Esophagus muscularis mucosa (tissue), 4 donors: Measurements from ENCODE around the gene PSG6.
"Not testable (repeated sequence)": the region's sequence is repeated elsewhere in the genome, so short reads cannot be mapped to it uniquely, and the experiment has no call there.

Experiments used
- EP300 ChIP-seq: sonication (generic); formaldehyde crosslinking; IDR thresholded peaks from one replicate; pipeline ENCODE4 v1.6.1; 2017; ENCODE audit warnings: antibody characterized with exemption
- POLR2A ChIP-seq: fragments of 450-650 bp; IDR thresholded peaks from one replicate; pipeline ENCODE4 v1.6.1; 2017; ENCODE audit warnings: antibody characterized with exemption, moderate library complexity, mild to moderate bottlenecking, low read depth
- POLR2AphosphoS5 ChIP-seq, 2 donors: sonication (generic); formaldehyde crosslinking; IDR thresholded peaks; one replicate each; pipeline ENCODE4 v1.6.1; 2017; ENCODE audit warnings: antibody characterized with exemption in 2 of 2
- TF ChIP-seq, protein P1 (sequence below), 3 experiments: fragments of 200-600 bp in 2 of 3; fragments of 450-650 bp in 1 of 3; sonication (generic) in 2 of 3; IDR thresholded peaks; one replicate each; pipeline ENCODE4 v1.5.1; 2017 to 2019; ENCODE audit warnings: antibody characterized with exemption in 3 of 3, mild to moderate bottlenecking in 2 of 3, moderate library complexity in 1 of 3

DNA sequence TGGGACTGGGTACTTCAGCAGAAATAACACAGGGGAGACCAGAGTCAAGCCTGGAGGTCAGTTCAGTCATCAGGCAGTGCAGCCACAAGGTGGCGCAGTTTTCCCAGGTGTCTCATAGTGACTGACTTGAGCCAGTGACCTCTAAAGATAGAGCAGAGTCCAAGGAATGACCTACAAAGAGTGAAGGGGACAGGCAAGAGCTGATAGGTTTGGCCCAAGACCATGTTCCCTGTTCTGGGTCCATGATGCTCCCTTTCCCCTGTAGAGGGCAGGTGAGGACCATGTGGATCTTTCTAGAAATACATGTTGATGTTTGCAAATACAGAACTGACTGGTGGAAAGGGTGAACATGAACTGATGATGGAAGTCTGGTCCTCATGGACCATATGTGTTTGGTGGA lies 12.5 kb upstream of the PSG6 start:
- TF ChIP-seq POLR2A; EP300; POLR2AphosphoS5 (IDR thresholded peaks at IDR 0.05): not testable (repeated sequence)
- TF ChIP-seq, protein P1, sequence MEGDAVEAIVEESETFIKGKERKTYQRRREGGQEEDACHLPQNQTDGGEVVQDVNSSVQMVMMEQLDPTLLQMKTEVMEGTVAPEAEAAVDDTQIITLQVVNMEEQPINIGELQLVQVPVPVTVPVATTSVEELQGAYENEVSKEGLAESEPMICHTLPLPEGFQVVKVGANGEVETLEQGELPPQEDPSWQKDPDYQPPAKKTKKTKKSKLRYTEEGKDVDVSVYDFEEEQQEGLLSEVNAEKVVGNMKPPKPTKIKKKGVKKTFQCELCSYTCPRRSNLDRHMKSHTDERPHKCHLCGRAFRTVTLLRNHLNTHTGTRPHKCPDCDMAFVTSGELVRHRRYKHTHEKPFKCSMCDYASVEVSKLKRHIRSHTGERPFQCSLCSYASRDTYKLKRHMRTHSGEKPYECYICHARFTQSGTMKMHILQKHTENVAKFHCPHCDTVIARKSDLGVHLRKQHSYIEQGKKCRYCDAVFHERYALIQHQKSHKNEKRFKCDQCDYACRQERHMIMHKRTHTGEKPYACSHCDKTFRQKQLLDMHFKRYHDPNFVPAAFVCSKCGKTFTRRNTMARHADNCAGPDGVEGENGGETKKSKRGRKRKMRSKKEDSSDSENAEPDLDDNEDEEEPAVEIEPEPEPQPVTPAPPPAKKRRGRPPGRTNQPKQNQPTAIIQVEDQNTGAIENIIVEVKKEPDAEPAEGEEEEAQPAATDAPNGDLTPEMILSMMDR (IDR thresholded peaks at IDR 0.05): peak in 1 of 3 experiments; percentile 18
